ENCODE results near the gene NPTX1. TPM values are rescaled to one million over a fixed set of nuclear protein-coding genes. Genes with fewer than 3 reads are reported as not detected.

The NPTX1 gene
- total RNA-seq, 1 donor from 2014 or later = 0.20 TPM

- CTCF ChIA-PET = no interaction called here
- POLR2A ChIA-PET = no interaction called here
- DNase-seq (no peak), ATAC-seq (ENCODE audit: low read depth) (no peak)
- intact Hi-C loops (cut with micrococcal nuclease) = no loop called here
- peaks cover 26% of the 10 kb centered on the region for H3K27me3 Mint-ChIP-seq
- H3K36me3 Mint-ChIP-seq (ENCODE audit: low read depth) = no peaks in the 10 kb centered on the region
- TF ChIP-seq CTCF (IDR thresholded peaks at IDR 0.05) = no peak
- no peak overlapping the region for H3K27ac Mint-ChIP-seq
- H3K4me1 Mint-ChIP-seq = no peaks in the 10 kb centered on the region
- H3K4me3 Mint-ChIP-seq = no peak overlapping the region
- H3K9me3 Mint-ChIP-seq = no peaks in the 10 kb centered on the region
Observed at GRCh38 chr17:80491478-80492342, 15.3 kb upstream of the NPTX1 start.

GRCh38 chr17:80487511-80487910 is 11.1 kb upstream of the NPTX1 start:
- POLR2A ChIA-PET = no interaction called here
- intact Hi-C loops (cut with micrococcal nuclease) = no loop called here
- ATAC-seq (ENCODE audit: low read depth) = no peak

GRCh38 chr17:80486692-80487091 is 10.3 kb upstream of the NPTX1 start:
- CTCF ChIA-PET = no interaction called here
- POLR2A ChIA-PET = no interaction called here
- no peak overlapping the region for H3K27ac Mint-ChIP-seq

More at GRCh38 chr17:80487511-80487910, 11.1 kb upstream of the NPTX1 start:
- Mint-ChIP-seq H3K27me3 (peaks cover 22% of the 10 kb centered on the region), H3K9me3 (no peaks in the 10 kb centered on the region), H3K27ac (no peak overlapping the region), H3K36me3 (ENCODE audit: low read depth) (no peaks in the 10 kb centered on the region), H3K4me3 (no peak overlapping the region), H3K4me1 (peaks cover 6% of the 10 kb centered on the region)
- no peak for DNase-seq
- CTCF ChIA-PET = no interaction called here
- no peak for TF ChIP-seq CTCF (IDR thresholded peaks at IDR 0.05)

DNA sequence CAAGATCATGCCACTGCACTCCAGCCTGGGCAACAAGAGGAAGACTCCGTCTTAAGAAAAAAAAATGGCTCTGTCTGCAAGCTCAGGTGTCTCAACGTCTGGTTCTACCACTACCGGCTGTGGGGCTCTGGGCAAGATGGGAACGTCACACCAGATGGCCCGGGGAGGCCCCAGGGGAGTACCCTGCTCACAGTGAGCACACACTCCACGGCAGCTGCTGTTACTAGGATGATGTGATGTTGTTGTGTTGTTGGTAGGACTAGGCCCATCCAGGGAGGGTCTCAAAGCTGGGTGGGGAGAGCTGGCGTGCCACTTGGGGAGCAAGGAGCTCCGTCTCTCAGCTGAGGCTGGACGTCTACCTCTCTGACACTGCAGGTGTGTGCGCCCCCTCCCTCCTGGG is 9.4 kb upstream of the NPTX1 start:
- H3K4me1 Mint-ChIP-seq = peaks cover 6% of the 10 kb centered on the region
- H3K27me3 Mint-ChIP-seq = peaks cover 38% of the 10 kb centered on the region
- peak; percentile 30 for DNase-seq
- no peaks in the 10 kb centered on the region for H3K9me3 Mint-ChIP-seq
- H3K4me3 Mint-ChIP-seq = no peak overlapping the region
- ChIA-PET CTCF (no interaction called here), POLR2A (no interaction called here)
- ATAC-seq (ENCODE audit: low read depth) = peak; percentile 93
- no peaks in the 10 kb centered on the region for H3K36me3 Mint-ChIP-seq (ENCODE audit: low read depth)
- intact Hi-C loops (cut with micrococcal nuclease) = no loop called here
- TF ChIP-seq CTCF (IDR thresholded peaks at IDR 0.05) = no peak
- H3K27ac Mint-ChIP-seq = no peak overlapping the region

More at GRCh38 chr17:80486692-80487091, 10.3 kb upstream of the NPTX1 start:
- Mint-ChIP-seq H3K9me3 (no peaks in the 10 kb centered on the region), H3K36me3 (ENCODE audit: low read depth) (no peaks in the 10 kb centered on the region), H3K4me1 (peaks cover 6% of the 10 kb centered on the region), H3K4me3 (no peak overlapping the region), H3K27me3 (peaks cover 31% of the 10 kb centered on the region)
- no peak for ATAC-seq (ENCODE audit: low read depth)
- no peak for DNase-seq
- no peak for TF ChIP-seq CTCF (IDR thresholded peaks at IDR 0.05)
- intact Hi-C loops (cut with micrococcal nuclease) = no loop called here

GRCh38 chr17:80482555-80483308 is 6.3 kb upstream of the NPTX1 start:
- ATAC-seq (ENCODE audit: low read depth) = no peak

More at GRCh38 chr17:80482555-80483308, 6.3 kb upstream of the NPTX1 start:
- ChIA-PET POLR2A (no interaction called here), CTCF (no interaction called here)
- H3K27me3 Mint-ChIP-seq = peaks cover 51% of the 10 kb centered on the region
- H3K27ac Mint-ChIP-seq = no peak overlapping the region
- peaks cover 10% of the 10 kb centered on the region for H3K4me1 Mint-ChIP-seq
- no peaks in the 10 kb centered on the region for H3K9me3 Mint-ChIP-seq
- H3K36me3 Mint-ChIP-seq (ENCODE audit: low read depth) = no peaks in the 10 kb centered on the region
- no peak for DNase-seq
- TF ChIP-seq CTCF (IDR thresholded peaks at IDR 0.05) = no peak
- no peak overlapping the region for H3K4me3 Mint-ChIP-seq
- intact Hi-C loops (cut with micrococcal nuclease) = no loop called here
